HepG2 (cell line): ENCODE data around the gene MCOLN3. TPM values are rescaled to one million over a fixed set of nuclear protein-coding genes. Genes with fewer than 3 reads are reported as not detected.

Experiments used
- ATF6 ChIP-seq: sonication (generic); formaldehyde crosslinking; conservative IDR thresholded peaks from 2 replicates; pipeline ENCODE4 v1.4.0; 2020; ENCODE audit warnings: missing genetic modification reagents
- BORCS8-MEF2B ChIP-seq: sonication (generic); formaldehyde crosslinking; IDR thresholded peaks from 2 replicates; pipeline ENCODE4 v1.8.0; 2022; ENCODE audit warnings: mild to moderate bottlenecking, missing genetic modification reagents
- EZH2 ChIP-seq: conservative IDR thresholded peaks from 2 replicates; pipeline ENCODE4 v1.6.1; 2012; ENCODE audit warnings: mild to moderate bottlenecking, low read depth, low read length, moderate library complexity
- FOXC1 ChIP-seq: sonication (generic); formaldehyde crosslinking; IDR thresholded peaks from 2 replicates; pipeline ENCODE4 v1.8.0; 2022; ENCODE audit warnings: mild to moderate bottlenecking, missing genetic modification reagents, borderline replicate concordance
- HNRNPLL ChIP-seq: fragments of 200-400 bp; formaldehyde crosslinking; IDR thresholded peaks from 2 replicates; pipeline ENCODE4 v1.6.1; 2017; ENCODE audit warnings: mild to moderate bottlenecking, low read depth, low read length; ENCODE audit not compliant: poor library complexity, severe bottlenecking
- MAFF ChIP-seq: IDR thresholded peaks from 2 replicates; pipeline ENCODE4 v1.6.1; 2011; ENCODE audit warnings: low read depth, low read length, improper control_type of control experiment
- MIER3 ChIP-seq: IDR thresholded peaks from 2 replicates; pipeline ENCODE4 v1.6.1; 2016; ENCODE audit warnings: missing compliant biosample characterization, borderline replicate concordance
- NONO ChIP-seq, 2 experiments: fragments of 450-650 bp in 1 of 2; sonication (generic) in 1 of 2; formaldehyde crosslinking in 1 of 2; IDR thresholded peaks in 1 of 2; conservative IDR thresholded peaks in 1 of 2; 2 replicates each; pipeline versions ENCODE4 v1.6.1 to v1.8.0; 2017 to 2022; ENCODE audit warnings: mild to moderate bottlenecking in 1 of 2, missing genetic modification reagents in 1 of 2, moderate library complexity in 1 of 2
- NR2F1 ChIP-seq, 2 experiments: fragments of 450-650 bp in 1 of 2; formaldehyde crosslinking in 1 of 2; IDR thresholded peaks; 2 replicates each; pipeline versions ENCODE4 v1.5.0 to v1.6.1; 2016 to 2020; ENCODE audit warnings: mild to moderate bottlenecking in 1 of 2, missing compliant biosample characterization in 1 of 2, missing genetic modification reagents in 1 of 2, moderate library complexity in 1 of 2
- POLR2AphosphoS5 ChIP-seq: IDR thresholded peaks from 2 replicates; pipeline ENCODE4 v1.6.1; 2012; ENCODE audit warnings: low read depth, low read length
- RAD51 ChIP-seq: fragments of 450-650 bp; IDR thresholded peaks from 2 replicates; pipeline ENCODE4 v1.6.1; 2016; ENCODE audit warnings: borderline replicate concordance
- RFX3 ChIP-seq: IDR thresholded peaks from 2 replicates; pipeline ENCODE4 v1.6.1; 2016; ENCODE audit warnings: missing biosample characterization, missing genetic modification reagents
- SMAD9 ChIP-seq: sonication (generic); formaldehyde crosslinking; IDR thresholded peaks from 2 replicates; pipeline ENCODE4 v1.5.1; 2020; ENCODE audit warnings: mild to moderate bottlenecking, missing genetic modification reagents
- SRY ChIP-seq: sonication (generic); formaldehyde crosslinking; IDR thresholded peaks from 2 replicates; pipeline ENCODE4 v1.8.0; 2022; ENCODE audit warnings: mild to moderate bottlenecking, missing genetic modification reagents
- SYNCRIP ChIP-seq: fragments of 200-400 bp; formaldehyde crosslinking; IDR thresholded peaks from 2 replicates; pipeline ENCODE4 v1.6.1; 2018; ENCODE audit warnings: mild to moderate bottlenecking, low read depth, low read length; ENCODE audit not compliant: insufficient read depth
- TFDP1 ChIP-seq: IDR thresholded peaks from 2 replicates; pipeline ENCODE4 v1.6.1; 2016; ENCODE audit warnings: missing compliant biosample characterization, missing genetic modification reagents, borderline replicate concordance
- THAP11 ChIP-seq: IDR thresholded peaks from 2 replicates; pipeline ENCODE4 v1.6.1; 2016; ENCODE audit warnings: missing biosample characterization, missing genetic modification reagents
- ZBTB37 ChIP-seq: sonication (generic); formaldehyde crosslinking; IDR thresholded peaks from 2 replicates; pipeline ENCODE4 v1.4.0; 2020; ENCODE audit warnings: mild to moderate bottlenecking, missing genetic modification reagents
- ZEB1 ChIP-seq: IDR thresholded peaks from 2 replicates; pipeline ENCODE4 v1.6.1; 2012; ENCODE audit warnings: mild to moderate bottlenecking, low read depth, inconsistent platforms; ENCODE audit not compliant: insufficient replicate concordance
- ZFP36 ChIP-seq: fragments of 150-350 bp; IDR thresholded peaks from 2 replicates; pipeline ENCODE4 v1.6.1; 2018; ENCODE audit warnings: borderline replicate concordance, low read length, low read depth; ENCODE audit not compliant: partially characterized antibody
- ZNF124 ChIP-seq: sonication (generic); formaldehyde crosslinking; IDR thresholded peaks from 2 replicates; pipeline ENCODE4 v1.4.0; 2020; ENCODE audit warnings: missing genetic modification reagents
- ZNF547 ChIP-seq: sonication (generic); formaldehyde crosslinking; IDR thresholded peaks from 2 replicates; pipeline ENCODE4 v1.5.1; 2020; ENCODE audit warnings: mild to moderate bottlenecking, missing genetic modification reagents
- ZNF775 ChIP-seq: sonication (generic); formaldehyde crosslinking; IDR thresholded peaks from 2 replicates; pipeline ENCODE4 v1.4.0; 2020; ENCODE audit warnings: missing genetic modification reagents, mild to moderate bottlenecking, moderate library complexity, borderline replicate concordance
- ZNF780A ChIP-seq: sonication (generic); formaldehyde crosslinking; IDR thresholded peaks from 2 replicates; pipeline ENCODE4 v1.8.0; 2022; ENCODE audit warnings: mild to moderate bottlenecking, missing genetic modification reagents, moderate library complexity
- ZSCAN12 ChIP-seq: sonication (generic); formaldehyde crosslinking; IDR thresholded peaks from 2 replicates; pipeline ENCODE4 v1.9.0; 2021; ENCODE audit warnings: mild to moderate bottlenecking, missing genetic modification reagents
- ZSCAN25 ChIP-seq: sonication (generic); formaldehyde crosslinking; IDR thresholded peaks from 2 replicates; pipeline ENCODE4 v1.8.0; 2022; ENCODE audit warnings: mild to moderate bottlenecking, missing genetic modification reagents
- polyA plus RNA-seq, 8 experiments: library from polyadenylated mRNA; depleted of rRNA in 3 of 8; stranded (reverse) in 7 of 8; unstranded in 1 of 8; fragments of >200 nt; fragmentation: Illumina TruSeq in 4 of 8; extraction: Trizol in 4 of 8; gene quantifications; 2 replicates each; pipeline versions ENCODE4 v1.2.1 to v1.2.3, GENCODE V29; 2011 to 2016; ENCODE audit warnings: low read depth in 4 of 8, missing spikeins in 1 of 8, mixed read lengths in 1 of 8; ENCODE audit not compliant: insufficient read depth in 1 of 8
- total RNA-seq, 5 experiments: library from RNA; depleted of rRNA; stranded (reverse); fragments of >200 nt; fragmentation: Illumina TruSeq; extraction: Trizol; gene quantifications; 2 replicates each; pipeline ENCODE4 v1.2.3, GENCODE V29; 2016; ENCODE audit warnings: low read depth in 1 of 5

Gene MCOLN3
- total and polyA plus RNA-seq, 2 of the 13 experiments (the other 11 are each of a cell fraction or from before 2014, with no cell fraction given): 0.04 TPM

- TF ChIP-seq SMAD9 (CRISPR knock-in tag): no peak
- TF ChIP-seq ZNF775: no peak
- no peak for TF ChIP-seq ZEB1
- TF ChIP-seq TFDP1 (CRISPR knock-in tag): no peak
- no peak for TF ChIP-seq ZNF547 (CRISPR knock-in tag)
- TF ChIP-seq ZSCAN25 (CRISPR knock-in tag): no peak
- no peak for TF ChIP-seq ZBTB37 (CRISPR knock-in tag)
- TF ChIP-seq THAP11 (CRISPR knock-in tag): no peak
- TF ChIP-seq ATF6: no peak
- no peak for TF ChIP-seq MAFF
- no peak for TF ChIP-seq ZNF124 (CRISPR knock-in tag)
- TF ChIP-seq NR2F1 (CRISPR knock-in tag; IDR thresholded peaks at IDR 0.05): no peak
- no peak for TF ChIP-seq RFX3 (CRISPR knock-in tag)
- TF ChIP-seq ZFP36: no peak
- no peak for TF ChIP-seq ZNF780A (CRISPR knock-in tag)
- TF ChIP-seq EZH2: peak; percentile 73; the same call in 1 of the 2 replicates
- no peak for TF ChIP-seq BORCS8-MEF2B
- TF ChIP-seq FOXC1 (CRISPR knock-in tag): no peak
- peak; percentile 35 for TF ChIP-seq HNRNPLL
- no peak for TF ChIP-seq SYNCRIP
- no peak for TF ChIP-seq POLR2AphosphoS5
- no peak for TF ChIP-seq ZSCAN12
- TF ChIP-seq MIER3: no peak
- no peak for TF ChIP-seq SRY (CRISPR knock-in tag)
- TF ChIP-seq RAD51: no peak
- TF ChIP-seq NONO (IDR thresholded peaks at IDR 0.05): no peak
- TF ChIP-seq NONO (CRISPR knock-in tag; conservative IDR thresholded peaks at IDR 0.05): no peak
These were observed at the start of gene MCOLN3 (continued) for GRCh38 chr1:85048296-85049064.
